ENCODE results near the gene RNF41.

Gene RNF41

DNA sequence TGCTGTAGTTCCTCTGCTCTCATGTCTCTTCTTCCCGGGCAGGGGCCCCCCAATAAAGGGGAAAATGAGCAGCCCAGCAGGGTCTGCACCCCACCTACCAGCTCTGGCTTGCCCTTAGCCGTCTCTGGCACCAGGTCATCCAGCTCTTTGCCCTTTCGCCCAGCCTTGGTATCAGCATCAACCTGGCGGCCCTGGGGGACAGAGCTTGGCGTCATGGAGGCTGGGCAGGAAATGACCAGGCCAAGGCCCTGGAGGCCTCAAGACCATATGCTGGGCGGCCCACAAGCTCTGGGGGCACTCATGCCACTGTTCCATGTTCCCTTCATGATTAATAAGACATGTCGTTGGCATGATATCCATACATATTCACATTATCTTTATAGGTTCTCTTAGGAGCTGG lies 48.9 kb downstream of the RNF41 start:
- Histone ChIP-seq H3K9me3 (replicated peaks in 1 of 2; ENCODE audit: control insufficient read depth in 2 of 2, insufficient read depth in 1 of 2, low read depth in 1 of 2, low read length in 2 of 2) (no peaks in the 10 kb centered on the region), H3K4me2 (ENCODE audit: insufficient read depth, low read length, poor library complexity, severe bottlenecking) (no peak overlapping the region), H3K4ac (ENCODE audit: low read length) (no peak overlapping the region), H3K9ac (ENCODE audit: low read depth, low read length, poor library complexity) (peak overlapping the region; percentile 21), H2AFZ (ENCODE audit: low read length) (no peak overlapping the region), H3K23ac (ENCODE audit: low read depth, low read length, poor library complexity) (peak overlapping the region; percentile 65), H3K14ac (ENCODE audit: low read length) (no peak overlapping the region), H3K4me3 (ENCODE audit: low read length in 2 of 2) (no peak overlapping the region), H2BK15ac (ENCODE audit: low read length) (no peak overlapping the region), H4K8ac (ENCODE audit: low read depth, low read length) (no peak overlapping the region), H2BK12ac (ENCODE audit: low read length) (no peak overlapping the region), H3K36me3 (replicated peaks in 1 of 2; ENCODE audit: control insufficient read depth in 2 of 2, insufficient read depth in 2 of 2, low read length in 2 of 2) (peaks cover 61 to 94% of the 10 kb centered on the region in 2 donors), H2BK120ac (ENCODE audit: low read depth, low read length) (no peak overlapping the region), H3K27me3 (ENCODE audit: control insufficient read depth in 3 of 3, insufficient read depth in 3 of 3, low read depth in 1 of 3, low read length in 3 of 3) (no peaks in the 10 kb centered on the region), H3K4me1 (ENCODE audit: control insufficient read depth in 2 of 2, insufficient read depth in 1 of 2, low read depth in 1 of 2, low read length in 2 of 2) (no peaks in the 10 kb centered on the region), H2BK5ac (ENCODE audit: low read length) (no peak overlapping the region), H3K79me1 (ENCODE audit: low read depth, low read length) (no peaks in the 10 kb centered on the region), H3K18ac (ENCODE audit: low read length) (no peak overlapping the region), H4K91ac (ENCODE audit: low read depth, low read length, poor library complexity) (no peak overlapping the region), H2AK5ac (ENCODE audit: low read depth, low read length) (no peak overlapping the region), H3K27ac (replicated peaks; ENCODE audit: low read length) (no peak overlapping the region)
- WGBS, 2 donors (ENCODE audit: extremely low coverage in 2 of 2, insufficient read length in 2 of 2, insufficient replicate concordance in 1 of 2), result no CpG with 5 or more reads among the region's 7 CpGs
- no peak for DNase-seq (ENCODE audit: low spot score)

- no peak overlapping the region for H3K4me2 ChIP-seq (ENCODE audit: insufficient read depth, low read length, poor library complexity, severe bottlenecking)
- peaks cover 64 to 98% of the 10 kb centered on the region in 2 donors for H3K36me3 ChIP-seq (replicated peaks in 1 of 2; ENCODE audit: control insufficient read depth in 2 of 2, insufficient read depth in 2 of 2, low read length in 2 of 2)
These were observed 52.4 kb downstream of the RNF41 start for GRCh38 chr12:56169229-56169759.

DNA sequence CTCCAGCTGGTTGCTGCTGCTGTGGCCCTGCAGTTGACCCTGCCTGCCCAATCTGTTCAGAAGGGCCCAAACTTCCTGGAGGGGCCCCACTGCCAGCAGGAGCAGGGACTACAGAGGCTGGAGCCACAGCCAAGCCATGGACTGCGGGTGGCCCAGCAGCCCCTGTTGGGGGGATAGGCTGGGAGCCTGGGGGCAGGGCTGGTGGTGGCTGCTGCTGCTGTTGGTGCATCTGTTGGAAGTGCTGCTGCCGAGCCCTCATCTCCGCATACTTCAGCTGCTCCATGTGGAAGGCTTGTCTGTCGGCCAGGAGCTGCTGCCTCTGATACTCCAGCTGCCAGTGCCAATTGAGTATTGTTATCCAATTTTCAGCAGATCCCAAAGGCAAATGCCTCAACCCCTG lies 56.4 kb downstream of the RNF41 start:
- H3K4me2 ChIP-seq (ENCODE audit: insufficient read depth, low read length, poor library complexity, severe bottlenecking), result no peak overlapping the region
- no peaks in the 10 kb centered on the region for H3K9me3 ChIP-seq (replicated peaks in 1 of 2; ENCODE audit: control insufficient read depth in 2 of 2, insufficient read depth in 1 of 2, low read depth in 1 of 2, low read length in 2 of 2)
- no peak overlapping the region for H3K27ac ChIP-seq (replicated peaks; ENCODE audit: low read length)
- no CpG with 5 or more reads among the region's 4 CpGs for WGBS, 2 donors (ENCODE audit: extremely low coverage in 2 of 2, insufficient read length in 2 of 2, insufficient replicate concordance in 1 of 2)
- peaks cover 3% of the 10 kb centered on the region for H3K79me1 ChIP-seq (ENCODE audit: low read depth, low read length)
- H3K14ac ChIP-seq (ENCODE audit: low read length), result no peak overlapping the region
- H2BK5ac ChIP-seq (ENCODE audit: low read length), result no peak overlapping the region
- H3K4ac ChIP-seq (ENCODE audit: low read length), result no peak overlapping the region
- H3K27me3 ChIP-seq (ENCODE audit: control insufficient read depth in 3 of 3, insufficient read depth in 3 of 3, low read depth in 1 of 3, low read length in 3 of 3), result no peaks in the 10 kb centered on the region
- no peak for DNase-seq (ENCODE audit: low spot score)
- H3K36me3 ChIP-seq (replicated peaks in 1 of 2; ENCODE audit: control insufficient read depth in 2 of 2, insufficient read depth in 2 of 2, low read length in 2 of 2), result peaks cover 57 to 98% of the 10 kb centered on the region in 2 donors
- no peak overlapping the region for H3K4me3 ChIP-seq (ENCODE audit: low read length in 2 of 2)
- no peak overlapping the region for H2BK120ac ChIP-seq (ENCODE audit: low read depth, low read length)
- H4K91ac ChIP-seq (ENCODE audit: low read depth, low read length, poor library complexity), result no peak overlapping the region
- peak overlapping the region; percentile 12 for H3K9ac ChIP-seq (ENCODE audit: low read depth, low read length, poor library complexity)
- H2BK12ac ChIP-seq (ENCODE audit: low read length), result no peak overlapping the region
- H2AFZ ChIP-seq (ENCODE audit: low read length), result no peak overlapping the region
- peaks cover 14 to 26% of the 10 kb centered on the region in 2 donors for H3K4me1 ChIP-seq (ENCODE audit: control insufficient read depth in 2 of 2, insufficient read depth in 1 of 2, low read depth in 1 of 2, low read length in 2 of 2)
- no peak overlapping the region for H2AK5ac ChIP-seq (ENCODE audit: low read depth, low read length)
- H4K8ac ChIP-seq (ENCODE audit: low read depth, low read length), result peak overlapping the region; percentile 9
- H3K18ac ChIP-seq (ENCODE audit: low read length), result no peak overlapping the region
- H2BK15ac ChIP-seq (ENCODE audit: low read length), result no peak overlapping the region
- H3K23ac ChIP-seq (ENCODE audit: low read depth, low read length, poor library complexity), result peak overlapping the region; percentile 47

More at GRCh38 chr12:56169229-56169759, 52.4 kb downstream of the RNF41 start:
- no peak overlapping the region for H2BK12ac ChIP-seq (ENCODE audit: low read length)
- no peak overlapping the region for H3K23ac ChIP-seq (ENCODE audit: low read depth, low read length, poor library complexity)
- no peak overlapping the region for H3K4ac ChIP-seq (ENCODE audit: low read length)
- no peak overlapping the region for H3K9ac ChIP-seq (ENCODE audit: low read depth, low read length, poor library complexity)
- H2AK5ac ChIP-seq (ENCODE audit: low read depth, low read length), result no peak overlapping the region
- H2BK120ac ChIP-seq (ENCODE audit: low read depth, low read length), result no peak overlapping the region
- H3K79me1 ChIP-seq (ENCODE audit: low read depth, low read length), result peaks cover 3% of the 10 kb centered on the region
- no CpG with 5 or more reads among the region's 11 CpGs for WGBS, 2 donors (ENCODE audit: extremely low coverage in 2 of 2, insufficient read length in 2 of 2, insufficient replicate concordance in 1 of 2)
- no peak overlapping the region for H3K14ac ChIP-seq (ENCODE audit: low read length)
- H4K8ac ChIP-seq (ENCODE audit: low read depth, low read length), result no peak overlapping the region
- H3K27me3 ChIP-seq (ENCODE audit: control insufficient read depth in 3 of 3, insufficient read depth in 3 of 3, low read depth in 1 of 3, low read length in 3 of 3), result no peaks in the 10 kb centered on the region
- no peak overlapping the region for H2AFZ ChIP-seq (ENCODE audit: low read length)
- H4K91ac ChIP-seq (ENCODE audit: low read depth, low read length, poor library complexity), result no peak overlapping the region
- H2BK5ac ChIP-seq (ENCODE audit: low read length), result no peak overlapping the region
- no peak overlapping the region for H3K18ac ChIP-seq (ENCODE audit: low read length)
- peak overlapping the region in 1 of 2 donors; percentile 27 for H3K4me3 ChIP-seq (ENCODE audit: low read length in 2 of 2)
- no peak overlapping the region for H2BK15ac ChIP-seq (ENCODE audit: low read length)
- DNase-seq (ENCODE audit: low spot score), result no peak
- no peaks in the 10 kb centered on the region for H3K4me1 ChIP-seq (ENCODE audit: control insufficient read depth in 2 of 2, insufficient read depth in 1 of 2, low read depth in 1 of 2, low read length in 2 of 2)
- no peaks in the 10 kb centered on the region for H3K9me3 ChIP-seq (replicated peaks in 1 of 2; ENCODE audit: control insufficient read depth in 2 of 2, insufficient read depth in 1 of 2, low read depth in 1 of 2, low read length in 2 of 2)
- H3K27ac ChIP-seq (replicated peaks; ENCODE audit: low read length), result no peak overlapping the region

DNA sequence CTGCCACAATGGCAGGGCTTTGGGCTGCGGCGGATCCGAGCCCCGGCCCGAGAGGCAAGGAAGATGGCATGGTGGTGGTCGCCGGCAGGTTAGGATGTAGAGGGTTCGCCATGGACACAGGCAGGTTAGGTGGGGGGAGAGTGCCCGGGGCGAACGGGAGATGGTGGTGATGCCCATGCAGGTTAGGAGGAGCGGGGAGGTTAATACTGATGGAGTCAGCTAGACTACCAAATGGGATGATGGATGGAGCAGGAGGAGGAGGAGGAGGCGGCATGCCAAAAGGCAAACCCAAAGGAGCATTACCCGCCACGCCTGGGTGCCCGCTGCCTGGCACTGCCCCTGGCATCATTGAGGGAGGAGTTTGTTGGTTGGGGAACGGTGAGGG lies 57.4 kb downstream of the RNF41 start:
- Histone ChIP-seq H4K91ac (ENCODE audit: low read depth, low read length, poor library complexity) (no peak overlapping the region), H3K27ac (replicated peaks; ENCODE audit: low read length) (no peak overlapping the region), H3K36me3 (replicated peaks in 1 of 2; ENCODE audit: control insufficient read depth in 2 of 2, insufficient read depth in 2 of 2, low read length in 2 of 2) (peaks cover 51 to 98% of the 10 kb centered on the region in 2 donors), H3K4ac (ENCODE audit: low read length) (no peak overlapping the region), H3K14ac (ENCODE audit: low read length) (no peak overlapping the region), H2BK120ac (ENCODE audit: low read depth, low read length) (no peak overlapping the region), H4K8ac (ENCODE audit: low read depth, low read length) (no peak overlapping the region), H3K27me3 (ENCODE audit: control insufficient read depth in 3 of 3, insufficient read depth in 3 of 3, low read depth in 1 of 3, low read length in 3 of 3) (no peaks in the 10 kb centered on the region), H2BK12ac (ENCODE audit: low read length) (no peak overlapping the region), H2BK5ac (ENCODE audit: low read length) (no peak overlapping the region), H3K4me3 (ENCODE audit: low read length in 2 of 2) (no peak overlapping the region), H3K9ac (ENCODE audit: low read depth, low read length, poor library complexity) (no peak overlapping the region), H2AFZ (ENCODE audit: low read length) (no peak overlapping the region), H3K18ac (ENCODE audit: low read length) (no peak overlapping the region), H3K23ac (ENCODE audit: low read depth, low read length, poor library complexity) (no peak overlapping the region), H3K9me3 (replicated peaks in 1 of 2; ENCODE audit: control insufficient read depth in 2 of 2, insufficient read depth in 1 of 2, low read depth in 1 of 2, low read length in 2 of 2) (no peaks in the 10 kb centered on the region), H3K79me1 (ENCODE audit: low read depth, low read length) (peaks cover 3% of the 10 kb centered on the region), H3K4me2 (ENCODE audit: insufficient read depth, low read length, poor library complexity, severe bottlenecking) (no peak overlapping the region), H2AK5ac (ENCODE audit: low read depth, low read length) (no peak overlapping the region), H3K4me1 (ENCODE audit: control insufficient read depth in 2 of 2, insufficient read depth in 1 of 2, low read depth in 1 of 2, low read length in 2 of 2) (peaks cover 25 to 36% of the 10 kb centered on the region in 2 donors), H2BK15ac (ENCODE audit: low read length) (no peak overlapping the region)
- no peak for DNase-seq (ENCODE audit: low spot score)
- no CpG with 5 or more reads among the region's 17 CpGs for WGBS, 2 donors (ENCODE audit: extremely low coverage in 2 of 2, insufficient read length in 2 of 2, insufficient replicate concordance in 1 of 2)

All from neuronal stem cell (in vitro differentiated cells).